Kidney epithelial cell (primary cell): ENCODE data around the gene UBE2D3. TPM values are rescaled to one million over a fixed set of nuclear protein-coding genes. Genes with fewer than 3 reads are reported as not detected.

Source experiments
- DNase-seq: peaks from one replicate; pipeline ENCODE4 v3.0.0-alpha.2; 2010; ENCODE audit warnings: low read depth
- H3K27me3 ChIP-seq: 2 replicates; pipeline ENCODE4 v1.6.0; 2011; ENCODE audit warnings: low read length; ENCODE audit not compliant: control insufficient read depth, insufficient read depth
- H3K36me3 ChIP-seq: 2 replicates; pipeline ENCODE4 v1.5.1; 2011; ENCODE audit warnings: low read length; ENCODE audit not compliant: control insufficient read depth, insufficient read depth
- H3K4me3 ChIP-seq: 2 replicates; pipeline ENCODE4 v1.5.1; 2011; ENCODE audit warnings: low read depth, mild to moderate bottlenecking, control low read depth, low read length
- CTCF ChIP-seq: IDR thresholded peaks from 2 replicates; pipeline ENCODE4 v1.5.1; 2011; ENCODE audit warnings: mild to moderate bottlenecking, moderate library complexity, low read length, control low read depth, inconsistent platforms; ENCODE audit not compliant: insufficient read depth, poor library complexity, severe bottlenecking
- total RNA-seq: library from RNA; depleted of rRNA; stranded (reverse); fragments of >200 nt; gene quantifications from 2 replicates; pipeline ENCODE4 v1.2.3, GENCODE V29; 2015

Gene UBE2D3
- total RNA-seq, 1 donor from 2014 or later, result 376 TPM

GRCh38 chr4:102809190-102809589, 18.2 kb downstream of the UBE2D3 start:
- no peak for TF ChIP-seq CTCF
- H3K36me3 ChIP-seq, result peaks cover under 1% of the 10 kb centered on the region

GRCh38 chr4:102808009-102808408, 19.3 kb downstream of the UBE2D3 start:
- TF ChIP-seq CTCF, result no peak
- Histone ChIP-seq H3K4me3 (no peak overlapping the region), H3K36me3 (peaks cover 3% of the 10 kb centered on the region), H3K27me3 (no peaks in the 10 kb centered on the region)
- DNase-seq, result no peak

More at GRCh38 chr4:102809190-102809589, 18.2 kb downstream of the UBE2D3 start:
- no peak overlapping the region for H3K4me3 ChIP-seq
- DNase-seq, result no peak
- H3K27me3 ChIP-seq, result no peaks in the 10 kb centered on the region

- TF ChIP-seq CTCF, result no peak
- DNase-seq, result no peak
- Histone ChIP-seq H3K27me3 (no peaks in the 10 kb centered on the region), H3K36me3 (peaks cover 3% of the 10 kb centered on the region), H3K4me3 (no peak overlapping the region)
Measured at GRCh38 chr4:102807345-102807744, 20.0 kb downstream of the UBE2D3 start.

GRCh38 chr4:102799816-102800215, 27.5 kb downstream of the UBE2D3 start:
- Histone ChIP-seq H3K27me3 (no peaks in the 10 kb centered on the region), H3K36me3 (peaks cover 3% of the 10 kb centered on the region), H3K4me3 (no peak overlapping the region)
- no peak for DNase-seq
- TF ChIP-seq CTCF, result no peak

- Histone ChIP-seq H3K4me3 (no peak overlapping the region), H3K36me3 (peaks cover 2% of the 10 kb centered on the region), H3K27me3 (no peaks in the 10 kb centered on the region)
- no peak for DNase-seq
- no peak for TF ChIP-seq CTCF
Measured at GRCh38 chr4:102794999-102795398, 32.4 kb downstream of the UBE2D3 start.

- H3K27me3 ChIP-seq, result no peaks in the 10 kb centered on the region
- no peak overlapping the region for H3K4me3 ChIP-seq
- no peak for DNase-seq
- no peak for TF ChIP-seq CTCF
- H3K36me3 ChIP-seq, result peaks cover 2% of the 10 kb centered on the region
Measured at GRCh38 chr4:102792361-102792936, 34.9 kb downstream of the UBE2D3 start.
